Inflammatory macrophage treated with lipopolysaccharide for 1 hour (primary cell): ENCODE results near the gene SESN3.
"Not testable (repeated sequence)": the region's sequence is repeated elsewhere in the genome, so short reads cannot be mapped to it uniquely, and the experiment has no call there.

Source experiments
- DNase-seq, 2 donors: peaks; one replicate each; pipeline ENCODE4 v3.0.0-alpha.2; 2020 to 2022

Gene SESN3

GRCh38 chr11:95251896-95252295 is 20.9 kb upstream of the SESN3 start:
- DNase-seq = not testable (repeated sequence)

- peak; percentile 53 to 59 for DNase-seq
These were observed 17.9 kb upstream of the SESN3 start for GRCh38 chr11:95248666-95249467.

- no peak for DNase-seq
These were observed 16.9 kb upstream of the SESN3 start for GRCh38 chr11:95247883-95248282.

GRCh38 chr11:95247127-95247684 is 16.2 kb upstream of the SESN3 start:
- DNase-seq = no peak

- peak in 1 of 2 donors; percentile 22 for DNase-seq
These were observed 14.6 kb upstream of the SESN3 start for GRCh38 chr11:95245581-95245980.

- peak; percentile 85 to 95 for DNase-seq
These were observed 14.0 kb upstream of the SESN3 start for GRCh38 chr11:95245038-95245437.

GRCh38 chr11:95243673-95244072 is 12.7 kb upstream of the SESN3 start:
- no peak for DNase-seq

- peak; percentile 83 to 85 for DNase-seq
These were observed 12.0 kb upstream of the SESN3 start for GRCh38 chr11:95242845-95243605.

- DNase-seq = peak; percentile 85 to 89
These were observed 11.3 kb upstream of the SESN3 start for GRCh38 chr11:95242091-95242844.

- DNase-seq = no peak
These were observed 10.7 kb upstream of the SESN3 start for GRCh38 chr11:95241681-95242081.

GRCh38 chr11:95239871-95240649 is 9.1 kb upstream of the SESN3 start:
- no peak for DNase-seq

GRCh38 chr11:95232666-95233065 is 1.7 kb upstream of the SESN3 start:
- DNase-seq = no peak

GRCh38 chr11:95231881-95232605 is 1.0 kb upstream of the SESN3 start:
- DNase-seq = peak; percentile 43 to 52

- DNase-seq = no peak
These were observed 234 bp downstream of the SESN3 start for GRCh38 chr11:95230810-95231126.

GRCh38 chr11:95229993-95230809 is 801 bp downstream of the SESN3 start:
- DNase-seq = peak in 1 of 2 donors; percentile 21

- DNase-seq = peak in 1 of 2 donors; percentile 30
These were observed 1.6 kb downstream of the SESN3 start for GRCh38 chr11:95229199-95229992.

- DNase-seq = no peak
These were observed 2.8 kb downstream of the SESN3 start for GRCh38 chr11:95228081-95228749.

- DNase-seq = not testable (repeated sequence)
These were observed 3.9 kb downstream of the SESN3 start for GRCh38 chr11:95227060-95227459.

- no peak for DNase-seq
These were observed 8.2 kb downstream of the SESN3 start for GRCh38 chr11:95222817-95223216.
